ENCODE data around the gene REXO4.

Gene REXO4

GRCh38 chr9:133362359-133363044, 55.3 kb downstream of the REXO4 start:
- DNase-seq: no peak

- DNase-seq: no peak
Measured at GRCh38 chr9:133361507-133362092, 56.2 kb downstream of the REXO4 start.

DNA sequence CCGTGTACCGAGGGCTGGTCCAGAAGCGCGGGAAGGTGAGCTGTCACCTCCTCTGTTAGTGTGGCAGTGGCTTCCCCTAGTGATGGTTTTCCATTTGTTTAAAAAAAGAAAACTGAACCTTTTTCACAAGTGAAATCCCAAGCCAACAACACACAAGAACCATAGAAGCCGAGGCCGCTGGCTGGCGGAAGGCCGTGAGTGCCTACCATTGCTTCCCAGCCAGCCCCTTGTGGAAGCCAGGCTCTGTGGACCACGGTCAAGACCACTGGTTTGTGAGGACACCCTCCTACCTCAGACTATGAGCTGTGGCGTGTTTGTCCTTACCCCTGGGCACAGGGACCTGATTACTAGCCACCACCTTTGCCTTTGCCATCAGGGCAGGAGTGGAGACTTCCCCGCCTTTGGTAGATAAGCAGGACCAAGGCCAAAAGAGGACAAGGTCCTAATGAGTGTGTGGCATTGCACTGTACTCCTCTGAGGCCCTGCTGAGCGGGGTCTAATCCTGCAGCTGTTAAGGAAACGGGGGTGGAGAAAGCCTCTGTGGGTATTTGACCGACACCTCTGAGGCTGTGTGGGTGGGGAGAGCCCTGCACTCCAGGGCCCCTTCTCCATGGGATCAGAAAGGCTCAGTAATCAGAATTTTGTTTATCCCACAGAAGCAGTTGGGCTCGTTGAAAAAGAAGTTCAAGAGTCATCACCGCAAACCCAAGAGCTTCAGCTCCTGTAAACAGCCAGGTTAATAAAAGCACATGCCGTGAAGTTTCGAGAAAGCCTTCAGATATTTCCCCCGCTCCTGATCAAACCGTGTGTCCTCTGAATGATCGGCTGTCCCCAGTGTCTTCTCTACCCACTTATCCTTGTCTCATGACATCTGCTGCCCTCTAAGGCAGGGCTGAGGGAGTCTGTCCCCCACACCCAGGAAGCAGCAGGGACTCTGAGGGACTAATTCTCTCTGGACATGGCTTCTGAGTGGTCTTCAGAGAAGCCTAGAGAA, 57.1 kb downstream of the REXO4 start:
- DNase-seq: no peak

GRCh38 chr9:133359399-133360175, 58.2 kb downstream of the REXO4 start:
- no peak for DNase-seq

DNA sequence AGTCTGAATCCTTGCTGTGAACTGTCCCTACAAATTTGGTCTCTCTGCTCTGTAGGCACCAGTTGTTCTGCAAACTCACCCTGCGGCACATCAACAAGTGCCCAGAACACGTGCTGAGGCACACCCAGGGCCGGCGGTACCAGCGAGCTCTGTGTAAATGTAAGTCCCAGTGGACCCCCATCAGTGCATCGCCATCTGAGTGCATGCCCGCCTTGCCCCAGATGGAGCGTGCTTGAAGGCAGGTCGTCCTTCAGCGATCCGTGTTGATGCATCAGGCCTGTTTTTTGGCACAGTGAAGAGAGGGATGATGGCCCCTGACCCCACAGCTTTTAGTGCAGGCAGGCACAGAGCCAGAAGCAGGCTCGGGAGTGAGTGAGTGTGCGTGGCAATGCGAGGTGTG, 60.2 kb downstream of the REXO4 start:
- no peak for DNase-seq

DNA sequence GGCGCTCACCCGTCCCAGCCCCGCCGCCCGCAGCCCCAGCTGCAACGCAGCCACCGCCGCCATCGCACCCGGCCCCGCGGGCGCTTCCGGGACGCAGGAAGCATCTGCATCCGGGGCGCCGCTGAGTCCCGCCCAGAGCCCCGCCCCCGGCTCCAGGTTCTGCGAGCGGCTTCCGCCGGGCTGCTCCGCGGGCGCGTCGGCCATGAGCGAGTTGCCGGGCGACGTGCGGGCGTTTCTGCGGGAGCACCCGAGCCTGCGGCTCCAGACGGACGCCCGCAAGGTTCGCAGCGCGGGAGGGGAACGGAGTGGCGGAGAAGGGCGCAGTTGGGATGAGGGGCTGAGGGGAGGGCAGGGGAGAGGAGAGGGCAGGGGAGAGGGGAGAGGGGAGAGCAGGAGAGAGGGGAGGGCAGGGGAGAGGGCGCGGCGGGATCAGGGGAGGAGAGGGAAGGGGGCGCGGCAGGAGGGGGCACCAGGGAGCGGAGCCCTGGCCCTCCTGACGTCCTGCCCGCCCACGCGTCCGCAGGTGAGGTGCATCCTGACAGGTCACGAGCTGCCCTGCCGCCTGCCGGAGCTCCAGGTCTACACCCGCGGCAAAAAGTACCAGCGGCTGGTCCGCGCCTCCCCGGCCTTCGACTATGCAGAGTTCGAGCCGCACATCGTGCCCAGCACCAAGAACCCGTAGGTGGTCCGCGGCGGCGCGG, 61.3 kb downstream of the REXO4 start, which contains the start of the genes SURF1 and SURF2:
TSS of gene SURF1 (minus strand) at position 97 of the 701 bp plus-strand sequence. CDS start at position 63, 34 bp downstream.
TSS of gene SURF2 (plus strand) at position 160 of the 701 bp plus-strand sequence. CDS start at position 203, 43 bp downstream.
- peak; percentile 73 for DNase-seq

All from fibroblast of upper back skin (primary cell).